ENCODE measurements around the gene FAM120AOS.
A peak's percentile ranks its signal among the peaks of the same experiment; 100 is the strongest.

The FAM120AOS gene

GRCh38 chr9:93437996-93438395, 15.4 kb downstream of the FAM120AOS start:
- DNase-seq (ENCODE audit: low read depth), result no peak

- no peak for DNase-seq (ENCODE audit: low read depth)
Measured at GRCh38 chr9:93436655-93437407, 16.6 kb downstream of the FAM120AOS start.

GRCh38 chr9:93436218-93436617, 17.2 kb downstream of the FAM120AOS start:
- DNase-seq (ENCODE audit: low read depth), result no peak

GRCh38 chr9:93435386-93435785, 18.0 kb downstream of the FAM120AOS start:
- DNase-seq (ENCODE audit: low read depth), result no peak

- DNase-seq (ENCODE audit: low read depth), result no peak
Measured at GRCh38 chr9:93434056-93434455, 19.3 kb downstream of the FAM120AOS start.

- no peak for DNase-seq (ENCODE audit: low read depth)
Measured at GRCh38 chr9:93432964-93433363, 20.4 kb downstream of the FAM120AOS start.

GRCh38 chr9:93431539-93432105, 21.8 kb downstream of the FAM120AOS start:
- no peak for DNase-seq (ENCODE audit: low read depth)

- no peak for DNase-seq (ENCODE audit: low read depth)
Measured at GRCh38 chr9:93427655-93428379, 25.6 kb downstream of the FAM120AOS start.

- no peak for DNase-seq (ENCODE audit: low read depth)
Measured at GRCh38 chr9:93422977-93423616, 30.3 kb downstream of the FAM120AOS start.

GRCh38 chr9:93419023-93419422, 34.4 kb downstream of the FAM120AOS start:
- no peak for DNase-seq (ENCODE audit: low read depth)

GRCh38 chr9:93417538-93417937, 35.8 kb downstream of the FAM120AOS start:
- no peak for DNase-seq (ENCODE audit: low read depth)

- no peak for DNase-seq (ENCODE audit: low read depth)
Measured at GRCh38 chr9:93416530-93417235, 36.7 kb downstream of the FAM120AOS start.

- DNase-seq (ENCODE audit: low read depth), result no peak
Measured at GRCh38 chr9:93415176-93415690, 38.1 kb downstream of the FAM120AOS start.

- no peak for DNase-seq (ENCODE audit: low read depth)
Measured at GRCh38 chr9:93413530-93413929, 39.9 kb downstream of the FAM120AOS start.

- DNase-seq (ENCODE audit: low read depth), result no peak
Measured at GRCh38 chr9:93406371-93406770, 47.0 kb downstream of the FAM120AOS start.

GRCh38 chr9:93398471-93398870, 54.9 kb downstream of the FAM120AOS start:
- DNase-seq (ENCODE audit: low read depth), result no peak

GRCh38 chr9:93397661-93398373, 55.6 kb downstream of the FAM120AOS start:
- peak; percentile 3 for DNase-seq (ENCODE audit: low read depth)

Data from EH (cell line).